ENCODE measurements around the gene PNKP.

Gene PNKP

GRCh38 chr19:49857061-49857837 lies 10.1 kb downstream of the PNKP start:
- no peak for FAIRE-seq

- FAIRE-seq, result no peak
Observed at GRCh38 chr19:49856574-49857021, 10.8 kb downstream of the PNKP start.

GRCh38 chr19:49855676-49856573 lies 11.5 kb downstream of the PNKP start:
- no peak for FAIRE-seq

- FAIRE-seq, result no peak
Observed at GRCh38 chr19:49855277-49855675, 12.1 kb downstream of the PNKP start.

GRCh38 chr19:49854378-49855263 lies 12.8 kb downstream of the PNKP start:
- no peak for FAIRE-seq

- FAIRE-seq, result no peak
Observed at GRCh38 chr19:49853852-49854377, 13.5 kb downstream of the PNKP start.

DNA sequence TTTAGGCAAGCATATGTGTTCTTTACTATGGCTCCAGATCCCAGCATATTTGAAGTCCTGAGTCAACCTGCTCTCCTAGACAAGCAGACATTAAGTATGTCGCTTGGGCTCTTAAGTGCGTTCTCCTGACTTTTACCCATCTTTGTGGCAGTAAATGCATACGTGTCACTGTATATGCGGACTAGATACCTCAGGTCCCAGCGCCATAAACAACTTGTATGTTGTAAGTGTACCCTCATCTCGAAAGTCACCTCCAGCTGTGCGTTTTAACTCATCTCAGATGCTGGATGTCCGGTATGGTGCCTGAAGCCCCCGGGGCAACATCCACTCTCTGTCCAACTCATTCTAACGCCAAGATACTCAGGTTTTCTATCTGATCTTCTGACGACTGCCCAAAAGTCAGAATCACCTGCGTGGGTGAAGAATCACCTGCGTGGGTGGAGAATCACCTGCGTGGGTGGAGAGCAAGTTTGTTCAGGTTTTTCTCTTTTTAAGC lies 14.7 kb downstream of the PNKP start:
- FAIRE-seq, result no peak

DNA sequence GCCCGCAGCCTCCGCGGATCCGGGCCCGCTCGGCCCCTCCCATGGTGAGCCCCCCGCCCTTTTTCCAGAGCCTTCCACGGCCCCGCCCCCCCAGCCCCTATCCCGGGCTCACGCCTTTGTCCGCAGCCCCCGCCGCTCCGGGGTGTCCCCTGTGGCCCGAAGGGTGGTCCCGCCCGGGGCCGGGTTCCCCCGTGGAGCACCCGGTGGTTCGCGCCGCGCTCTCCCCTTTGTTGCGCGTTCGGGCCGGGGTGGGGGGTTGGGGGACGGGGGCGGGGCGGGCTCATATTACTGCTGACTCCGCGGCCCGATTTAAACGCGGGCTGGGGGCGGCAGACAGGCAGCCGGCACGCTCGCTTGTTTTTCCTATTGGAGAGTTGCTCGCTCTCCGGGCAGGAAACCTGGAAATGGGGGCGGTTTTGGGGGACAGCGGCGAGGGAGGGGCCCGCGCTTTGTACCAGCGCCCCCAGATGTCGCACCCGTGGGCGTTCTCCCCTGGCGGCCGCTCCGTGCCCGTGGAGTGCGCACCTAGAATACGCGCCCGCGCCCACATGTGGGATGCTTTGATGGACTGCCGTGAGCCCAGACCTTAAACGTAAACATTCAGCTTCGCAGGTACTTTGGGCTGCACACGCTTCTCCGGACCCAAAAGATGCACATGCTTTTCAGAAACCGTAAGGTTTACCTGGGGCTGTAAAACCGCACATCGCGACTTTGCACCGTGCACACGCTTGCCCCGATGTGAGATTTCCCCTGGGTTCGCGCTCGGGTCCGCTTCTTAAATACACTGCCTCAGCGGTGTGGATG lies 15.7 kb downstream of the PNKP start:
- no peak for FAIRE-seq

GRCh38 chr19:49850487-49851342 lies 16.7 kb downstream of the PNKP start, which contains the start of gene PTOV1:
Gene PTOV1, plus strand, starts transcription at chr19:49851159.
- no peak for FAIRE-seq

GRCh38 chr19:49850221-49850486 lies 17.2 kb downstream of the PNKP start:
- no peak for FAIRE-seq

GRCh38 chr19:49849433-49850220 lies 17.7 kb downstream of the PNKP start:
- FAIRE-seq, result no peak

DNA sequence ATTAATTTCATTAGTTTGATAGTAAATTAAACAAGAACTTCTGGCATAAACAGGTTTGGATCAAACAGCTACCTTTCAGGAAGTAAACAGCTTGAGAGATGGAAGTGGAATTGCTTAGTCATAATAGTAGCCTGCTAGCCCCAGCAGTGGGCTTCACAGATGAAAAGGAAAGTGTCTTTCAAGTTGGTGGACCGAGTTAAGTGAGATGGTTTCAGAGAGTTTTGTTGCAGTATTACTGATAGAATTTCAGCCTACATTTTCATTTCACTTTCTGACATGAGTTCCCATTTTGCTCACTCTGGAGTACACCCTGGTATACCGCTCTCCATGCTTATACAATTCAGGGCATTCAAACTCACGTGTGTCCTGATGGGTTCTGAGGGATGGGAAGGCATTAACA lies 18.4 kb downstream of the PNKP start:
- FAIRE-seq, result no peak

- FAIRE-seq, result no peak
Observed at GRCh38 chr19:49847731-49848696, 19.4 kb downstream of the PNKP start.

DNA sequence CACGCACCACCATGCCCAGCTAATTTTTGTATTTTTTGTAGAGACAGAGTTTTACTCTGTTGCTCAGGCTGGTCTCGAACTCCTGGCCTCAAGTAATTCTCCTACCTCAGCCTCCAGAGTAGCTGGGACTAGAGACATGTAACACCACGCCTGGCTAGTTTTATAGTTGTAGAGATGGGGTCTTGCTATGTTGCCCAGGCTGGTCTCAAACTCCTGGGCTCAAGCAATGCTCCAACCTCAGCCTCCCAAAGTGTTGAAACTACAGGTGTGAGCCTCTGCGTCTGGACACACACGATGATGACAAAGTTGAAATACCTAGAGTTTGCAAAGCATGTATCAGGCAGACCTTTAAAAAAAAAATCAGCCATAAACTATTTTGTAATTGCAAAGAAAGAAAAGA lies 21.0 kb downstream of the PNKP start:
- FAIRE-seq, result no peak

DNA sequence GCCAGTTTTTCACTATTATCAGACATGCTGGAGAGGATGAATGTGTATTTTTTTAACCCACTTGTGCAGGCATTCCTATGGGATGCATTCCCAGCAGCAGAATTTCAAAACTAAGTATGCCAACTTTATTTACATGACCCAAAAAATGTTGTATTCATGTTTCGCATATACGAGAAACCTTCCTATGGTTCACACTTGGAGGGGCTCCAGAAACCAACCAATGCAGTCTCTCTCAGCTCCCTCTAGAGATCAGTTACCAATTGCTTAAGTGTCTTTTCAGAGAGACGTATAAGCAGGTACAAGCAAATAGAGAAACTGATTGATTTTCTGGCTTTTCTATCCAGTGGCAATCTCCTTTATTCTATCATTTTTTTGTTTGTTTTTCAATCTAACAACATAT lies 22.0 kb downstream of the PNKP start:
- FAIRE-seq, result no peak

- FAIRE-seq, result no peak
Observed at GRCh38 chr19:49844138-49845095, 23.0 kb downstream of the PNKP start.

GRCh38 chr19:49843265-49843664 lies 24.1 kb downstream of the PNKP start:
- FAIRE-seq, result no peak

Measured in endometrium (tissue), 2 donors.